ENCODE measurements around the gene HDAC10. TPM values are rescaled to one million over a fixed set of nuclear protein-coding genes. Genes with fewer than 3 reads are reported as not detected.

HDAC10 gene
- total and polyA plus RNA-seq, 10 of the 15 experiments (the other 5 are each of a cell fraction or from before 2014, with no cell fraction given) = 0.26 to 48.6 (median 5.0) TPM

GRCh38 chr22:50287731-50288130 is 36.7 kb upstream of the HDAC10 start:
- SMC1A ChIA-PET (ENCODE audit: uncharacterized antibody, unreplicated experiment) = no interaction called here
- Histone ChIP-seq H3K9me3 (replicated peaks; ENCODE audit: control insufficient read depth, insufficient read depth, low read length) (no peaks in the 10 kb centered on the region), H3K27ac (ENCODE audit: control insufficient read depth, insufficient read depth) (no peak overlapping the region), H2AFZ (ENCODE audit: control insufficient read depth, low read depth, low read length) (no peak overlapping the region), H3K27me3 (replicated peaks in 1 of 2; ENCODE audit: control insufficient read depth in 2 of 2, insufficient read depth in 2 of 2, low read length in 1 of 2) (no peaks in the 10 kb centered on the region), H3K4me3 (no peak overlapping the region), H3K36me3 (ENCODE audit: control insufficient read depth in 2 of 2, insufficient read depth in 2 of 2, low read length in 1 of 2) (peaks cover 10 to 46% of the 10 kb centered on the region in 2 experiments; a peak in 3 of 4 replicates), H3K79me2 (ENCODE audit: control insufficient read depth, insufficient read depth, low read length) (peaks cover 17% of the 10 kb centered on the region), H3K9ac (ENCODE audit: control insufficient read depth, insufficient read depth, low read length) (no peak overlapping the region), H3K4me1 (ENCODE audit: control insufficient read depth, insufficient read depth, low read length) (peaks cover 11% of the 10 kb centered on the region), H3K4me2 (ENCODE audit: control insufficient read depth, insufficient read depth) (no peak overlapping the region), H4K20me1 (ENCODE audit: control insufficient read depth, insufficient read depth) (no peaks in the 10 kb centered on the region; the same call in none of the 2 replicates)
- no peak for FAIRE-seq
- no peak for TF ChIP-seq CREM (IDR thresholded peaks at IDR 0.05; ENCODE audit: low read depth)
- no peak for TF ChIP-seq NFYA (IDR thresholded peaks at IDR 0.05; ENCODE audit: borderline replicate concordance, low read depth, low read length)
- no peak for TF ChIP-seq NBN (IDR thresholded peaks at IDR 0.05)
- TF ChIP-seq GATAD2B (conservative IDR thresholded peaks at IDR 0.05; ENCODE audit: low read depth) = no peak
- no peak for TF ChIP-seq SMC3 (IDR thresholded peaks at IDR 0.05; ENCODE audit: borderline replicate concordance, low read length)
- no peak for TF ChIP-seq SMAD5 (IDR thresholded peaks at IDR 0.05; ENCODE audit: low read depth)
- TF ChIP-seq RAD51 (IDR thresholded peaks at IDR 0.05) = no peak
- no peak for TF ChIP-seq CEBPZ (IDR thresholded peaks at IDR 0.05; ENCODE audit: low read depth, low read length)
- no peak for TF ChIP-seq ZNF207 (IDR thresholded peaks at IDR 0.05; ENCODE audit: borderline replicate concordance)
- no peak for TF ChIP-seq CHD2 (IDR thresholded peaks at IDR 0.05; ENCODE audit: borderline replicate concordance, low read depth, low read length)
- no peak for TF ChIP-seq SP1 (IDR thresholded peaks at IDR 0.05; ENCODE audit: low read depth, low read length)
- TF ChIP-seq MLLT1 (IDR thresholded peaks at IDR 0.05) = no peak
- TF ChIP-seq SMAD1 (IDR thresholded peaks at IDR 0.05; ENCODE audit: low read depth, partially characterized antibody) = no peak
- POLR2A ChIA-PET = no interaction called here
- 92% methylated on average over 17 of the region's 31 CpGs for WGBS (ENCODE audit: insufficient coverage, insufficient replicate concordance, low lambda C conversion rate, missing lambda C conversion rate)
- RAD21 ChIA-PET (ENCODE audit: unreplicated experiment) = no interaction called here
- intact Hi-C loops (cut with micrococcal nuclease; ENCODE audit: unreplicated experiment) = no loop called here
- ATAC-seq = no peak
- BruUV-seq (replicated peaks) = no TSS peak
- in situ Hi-C loops (cut with MboI) = no loop called here
- no peak for DNase-seq (ENCODE audit: low read depth, low spot score)
- CTCF ChIA-PET = no interaction called here

All from GM12878 (cell line).